Stimulated activated CD8-positive, alpha-beta memory T cell treated with anti-CD3 and anti-CD28 coated beads, Interleukin-4, amount 100 ng/mL, for 4 hours (primary cell): Measurements from ENCODE around the gene WFS1.

Source experiments
- DNase-seq, 2 donors: peaks; one replicate each; pipeline ENCODE4 v3.0.0-alpha.2; 2020; ENCODE audit warnings: low read depth in 2 of 2, low spot score in 1 of 2

WFS1 gene

GRCh38 chr4:6279582-6280289 is 10.1 kb downstream of the WFS1 start:
- no peak for DNase-seq

GRCh38 chr4:6280365-6280996 is 10.8 kb downstream of the WFS1 start:
- DNase-seq = no peak

GRCh38 chr4:6281436-6282313 is 12.0 kb downstream of the WFS1 start:
- DNase-seq = no peak

- no peak for DNase-seq
Observed at GRCh38 chr4:6282314-6282771, 12.7 kb downstream of the WFS1 start.

GRCh38 chr4:6283282-6283681 is 13.6 kb downstream of the WFS1 start:
- no peak for DNase-seq

GRCh38 chr4:6287017-6287788 is 17.6 kb downstream of the WFS1 start:
- DNase-seq = no peak

GRCh38 chr4:6288342-6288741 is 18.7 kb downstream of the WFS1 start:
- DNase-seq = no peak

- no peak for DNase-seq
Observed at GRCh38 chr4:6288871-6289270, 19.2 kb downstream of the WFS1 start.

GRCh38 chr4:6290256-6290655 is 20.6 kb downstream of the WFS1 start:
- DNase-seq = no peak

GRCh38 chr4:6290769-6291547 is 21.3 kb downstream of the WFS1 start:
- DNase-seq = no peak

- DNase-seq = no peak
Observed at GRCh38 chr4:6291784-6292297, 22.2 kb downstream of the WFS1 start.

GRCh38 chr4:6292376-6293096 is 22.9 kb downstream of the WFS1 start:
- no peak for DNase-seq

- no peak for DNase-seq
Observed at GRCh38 chr4:6293097-6293445, 23.4 kb downstream of the WFS1 start.

GRCh38 chr4:6293661-6294060 is 24.0 kb downstream of the WFS1 start:
- no peak for DNase-seq

GRCh38 chr4:6294705-6295421 is 25.2 kb downstream of the WFS1 start:
- DNase-seq = no peak

- DNase-seq = no peak
Observed at GRCh38 chr4:6295495-6295894, 25.8 kb downstream of the WFS1 start.

GRCh38 chr4:6296026-6296425 is 26.4 kb downstream of the WFS1 start:
- DNase-seq = no peak

GRCh38 chr4:6297266-6297815 is 27.7 kb downstream of the WFS1 start:
- no peak for DNase-seq

GRCh38 chr4:6298035-6298434 is 28.4 kb downstream of the WFS1 start:
- no peak for DNase-seq
